ENCODE data around the gene CACNA2D3.

Gene CACNA2D3

GRCh38 chr3:54831112-54831511 lies 708.8 kb downstream of the CACNA2D3 start:
- no peak for DNase-seq

GRCh38 chr3:54832876-54833275 lies 710.5 kb downstream of the CACNA2D3 start:
- DNase-seq, result no peak

GRCh38 chr3:54835701-54836100 lies 713.3 kb downstream of the CACNA2D3 start:
- no peak for DNase-seq

GRCh38 chr3:54836871-54837270 lies 714.5 kb downstream of the CACNA2D3 start:
- DNase-seq, result no peak

- peak; percentile 23 for DNase-seq
Observed at GRCh38 chr3:54837964-54838363, 715.6 kb downstream of the CACNA2D3 start.

- DNase-seq, result no peak
Observed at GRCh38 chr3:54841471-54841870, 719.1 kb downstream of the CACNA2D3 start.

- DNase-seq, result no peak
Observed at GRCh38 chr3:54843352-54843751, 721.0 kb downstream of the CACNA2D3 start.

GRCh38 chr3:54844211-54844610 lies 721.9 kb downstream of the CACNA2D3 start:
- DNase-seq, result no peak

GRCh38 chr3:54845011-54845410 lies 722.7 kb downstream of the CACNA2D3 start:
- DNase-seq, result no peak

- no peak for DNase-seq
Observed at GRCh38 chr3:54845551-54845950, 723.2 kb downstream of the CACNA2D3 start.

GRCh38 chr3:54846119-54846518 lies 723.8 kb downstream of the CACNA2D3 start:
- no peak for DNase-seq

GRCh38 chr3:54847361-54847760 lies 725.0 kb downstream of the CACNA2D3 start:
- no peak for DNase-seq

- no peak for DNase-seq
Observed at GRCh38 chr3:54849360-54849759, 727.0 kb downstream of the CACNA2D3 start.

- DNase-seq, result no peak
Observed at GRCh38 chr3:54850484-54851018, 728.2 kb downstream of the CACNA2D3 start.

- peak; percentile 58 for DNase-seq
Observed at GRCh38 chr3:54853573-54854404, 731.4 kb downstream of the CACNA2D3 start.

- DNase-seq, result no peak
Observed at GRCh38 chr3:54856271-54856670, 733.9 kb downstream of the CACNA2D3 start.

- no peak for DNase-seq
Observed at GRCh38 chr3:54857343-54857742, 735.0 kb downstream of the CACNA2D3 start.

- no peak for DNase-seq
Observed at GRCh38 chr3:54858093-54858785, 735.9 kb downstream of the CACNA2D3 start.

GRCh38 chr3:54859184-54859583 lies 736.8 kb downstream of the CACNA2D3 start:
- DNase-seq, result no peak

GRCh38 chr3:54861248-54862067 lies 739.1 kb downstream of the CACNA2D3 start:
- DNase-seq, result no peak

- no peak for DNase-seq
Observed at GRCh38 chr3:54862526-54862925, 740.2 kb downstream of the CACNA2D3 start.

GRCh38 chr3:54863366-54863765 lies 741.0 kb downstream of the CACNA2D3 start:
- DNase-seq, result no peak

- no peak for DNase-seq
Observed at GRCh38 chr3:54863786-54864185, 741.4 kb downstream of the CACNA2D3 start.
